Panc1 (cell line): ENCODE data around the gene PRRT1. TPM values are rescaled to one million over a fixed set of nuclear protein-coding genes. Genes with fewer than 3 reads are reported as not detected.
A peak's percentile ranks its signal among the peaks of the same experiment; 100 is the strongest.

ENCODE experiments used
- ATAC-seq: fragments of 200-7000 bp; cut with Tn5 transposase; 2 replicates; pipeline ENCODE4 v1.9.1; 2020; ENCODE audit warnings: mild to moderate bottlenecking, moderate library complexity
- BruUV-seq: library from RNA; stranded (reverse); fragments of 400-500 nt; replicated peaks from 2 replicates; lab custom pipeline; 2021; lab: Mats Ljungman, UMichigan
- CTCF ChIA-PET: fragments of 300-600 bp; sonication (Branson Sonifier 250); formaldehyde crosslinking; loops from one replicate; lab custom pipeline; 2022; ENCODE audit warnings: antibody characterized with exemption; lab: Charles Lee
- POLR2A ChIA-PET: fragments of 300-600 bp; sonication (Branson Sonifier 250); formaldehyde crosslinking; loops from one replicate; lab custom pipeline; 2022; ENCODE audit warnings: antibody characterized with exemption; lab: Charles Lee
- DNase-seq: peaks from one replicate; pipeline ENCODE4 v3.0.0-alpha.2; 2010; ENCODE audit warnings: low read depth, low spot score
- H3K27ac ChIP-seq: 2 replicates; pipeline ENCODE4 v1.5.1; 2011; ENCODE audit warnings: mild to moderate bottlenecking, low read length, inconsistent platforms
- H3K27me3 ChIP-seq: fragments of 200-500 bp; sonication (Bioruptor generic); 2 replicates; pipeline ENCODE4 v1.6.0; 2014; ENCODE audit warnings: low read length, inconsistent platforms; ENCODE audit not compliant: control insufficient read depth, insufficient read depth
- H3K36me3 ChIP-seq: fragments of 200-500 bp; sonication (Bioruptor generic); 2 replicates; pipeline ENCODE4 v1.5.1; 2014; ENCODE audit warnings: inconsistent platforms, mild to moderate bottlenecking, low read length, moderate library complexity; ENCODE audit not compliant: control insufficient read depth, insufficient read depth
- H3K4me1 ChIP-seq: 2 replicates; pipeline ENCODE4 v1.5.1; 2011; ENCODE audit warnings: inconsistent platforms, mild to moderate bottlenecking, low read length, moderate library complexity; ENCODE audit not compliant: control insufficient read depth, insufficient read depth
- H3K4me3 ChIP-seq, 2 experiments: 2 replicates each; pipeline ENCODE4 v1.5.1; 2011 to 2012; ENCODE audit warnings: low read depth in 2 of 2, low read length in 2 of 2, mild to moderate bottlenecking in 2 of 2, inconsistent platforms in 1 of 2, moderate library complexity in 1 of 2
- H3K9me3 ChIP-seq: fragments of 200-500 bp; sonication (Bioruptor generic); 2 replicates; pipeline ENCODE4 v1.5.1; 2014; ENCODE audit warnings: low read depth, mild to moderate bottlenecking, inconsistent platforms, low read length, moderate library complexity; ENCODE audit not compliant: control insufficient read depth, insufficient read depth
- POLR2AphosphoS5 ChIP-seq: IDR thresholded peaks from 2 replicates; pipeline ENCODE4 v1.6.1; 2012; ENCODE audit warnings: mild to moderate bottlenecking, low read depth, low read length, moderate library complexity
- REST ChIP-seq, 2 experiments: IDR thresholded peaks; 2 replicates each; pipeline ENCODE4 v1.6.1; 2011 to 2012; ENCODE audit warnings: low read depth in 2 of 2, control low read depth in 1 of 2, low read length in 1 of 2, mild to moderate bottlenecking in 1 of 2, moderate library complexity in 1 of 2; ENCODE audit not compliant: insufficient read depth in 1 of 2
- SIN3A ChIP-seq: IDR thresholded peaks from 2 replicates; pipeline ENCODE4 v1.6.1; 2012; ENCODE audit warnings: low read depth, mild to moderate bottlenecking, low read length, moderate library complexity, borderline replicate concordance; ENCODE audit not compliant: insufficient read depth
- in situ Hi-C: cut with HindIII; loops from 2 replicates; pipeline ENCODE4 v1.10.0; 2016; ENCODE audit warnings: low sequenced_read_pairs, low pct_unique_long_range_greater_than_20kb
- intact Hi-C: fragments of 100-400 bp; cut with micrococcal nuclease; formaldehyde crosslinking; loops from one replicate; pipeline ENCODE4 v1.10.0; 2022; ENCODE audit not compliant: unreplicated experiment
- total RNA-seq: library from RNA; stranded (reverse); gene quantifications from one replicate; pipeline ENCODE4 v1.2.1, GENCODE V29; 2021; ENCODE audit not compliant: unreplicated experiment

PRRT1 gene
- total RNA-seq, 1 experiment from 2014 or later = 1.3 TPM

GRCh38 chr6:32190054-32190851, 38.5 kb upstream of the PRRT1 start, which contains the start of gene PBX2:
Gene PBX2 (minus strand): TSS chr6:32190202. CDS start chr6:32189915, 287 bp downstream.
- no peaks in the 10 kb centered on the region; the same call in 1 of the 2 replicates for H3K36me3 ChIP-seq
- H3K4me1 ChIP-seq = peaks cover 32% of the 10 kb centered on the region
- peak within 1 kb of the TSS; percentile 42 to 74 for H3K4me3 ChIP-seq
- no peaks in the 10 kb centered on the region for H3K27me3 ChIP-seq
- TSS peak; percentile 96 for BruUV-seq
- ATAC-seq = peak; percentile 79
- H3K9me3 ChIP-seq = no peaks in the 10 kb centered on the region
- POLR2A ChIA-PET = interaction anchor here (0.6 kb wide), 1 partner anchor 11 kb away, joined by 10 read pairs; no protein-coding TSS in a partner anchor
- peak; percentile 64 for TF ChIP-seq POLR2AphosphoS5
- no peak for TF ChIP-seq SIN3A
- no peak for TF ChIP-seq REST (IDR thresholded peaks at IDR 0.05; ENCODE audit: insufficient read depth in 1 of 2, low read depth in 2 of 2, low read length in 1 of 2)
- CTCF ChIA-PET = no interaction called here
- peak within 1 kb of the TSS; percentile 94 for H3K27ac ChIP-seq
- in situ Hi-C loops = no loop called here
- intact Hi-C loops = loop anchor here (10.0 kb wide), 1 partner anchor 75 kb away; no protein-coding TSS in a partner anchor
- DNase-seq = no peak

- Histone ChIP-seq H3K9me3 (no peaks in the 10 kb centered on the region), H3K27me3 (no peaks in the 10 kb centered on the region), H3K36me3 (no peaks in the 10 kb centered on the region; the same call in 1 of the 2 replicates), H3K27ac (peak overlapping the region; percentile 73), H3K4me1 (peaks cover 30% of the 10 kb centered on the region), H3K4me3 (peak overlapping the region; percentile 42 to 74)
- DNase-seq (no peak), ATAC-seq (no peak)
- TF ChIP-seq REST (IDR thresholded peaks at IDR 0.05; ENCODE audit: insufficient read depth in 1 of 2, low read depth in 2 of 2, low read length in 1 of 2) = no peak
- in situ Hi-C loops = no loop called here
- ChIA-PET POLR2A (no interaction called here), CTCF (no interaction called here)
- BruUV-seq = no TSS peak
- intact Hi-C loops = loop anchor here (10.0 kb wide), 1 partner anchor 75 kb away; no protein-coding TSS in a partner anchor
Observed at GRCh38 chr6:32189742-32190053, 38.0 kb upstream of the PRRT1 start.
